ENCODE measurements around the gene ZRANB1. TPM values are rescaled to one million over a fixed set of nuclear protein-coding genes. Genes with fewer than 3 reads are reported as not detected.

Gene ZRANB1
- total RNA-seq, 1 donor from 2014 or later, result 28.9 TPM

DNA sequence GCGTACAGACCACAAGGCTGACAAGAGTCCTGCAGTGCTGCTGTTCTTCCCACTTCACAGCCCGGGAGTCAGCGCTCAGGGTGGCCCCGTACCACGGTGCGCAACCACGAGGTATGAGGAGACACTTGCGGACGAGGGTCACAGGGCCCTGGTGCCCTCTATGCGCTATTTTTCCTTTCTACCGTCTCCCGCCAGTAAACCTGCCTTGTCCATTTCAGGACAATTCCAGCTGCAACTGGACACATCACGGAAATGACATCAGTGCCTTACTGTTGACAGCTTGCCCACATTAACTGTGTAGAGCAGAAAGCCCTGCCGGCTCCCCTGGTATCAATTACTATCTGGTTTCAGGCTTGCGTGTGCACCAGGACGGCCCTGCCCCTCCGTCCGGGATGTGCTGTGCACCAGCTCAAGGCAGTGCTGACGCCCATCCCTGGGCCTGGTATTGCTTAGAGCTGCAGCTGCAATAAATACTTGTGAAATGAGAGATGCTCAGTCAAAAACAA, 65.1 kb downstream of the ZRANB1 start:
- peaks cover 18% of the 10 kb centered on the region for H3K27me3 Mint-ChIP-seq (ENCODE audit: unreplicated experiment)
- H3K4me3 Mint-ChIP-seq (ENCODE audit: unreplicated experiment), result peak overlapping the region; percentile 25
- no peak for DNase-seq
- H3K27ac Mint-ChIP-seq (ENCODE audit: unreplicated experiment), result peak overlapping the region; percentile 82
- TF ChIP-seq, protein P1, sequence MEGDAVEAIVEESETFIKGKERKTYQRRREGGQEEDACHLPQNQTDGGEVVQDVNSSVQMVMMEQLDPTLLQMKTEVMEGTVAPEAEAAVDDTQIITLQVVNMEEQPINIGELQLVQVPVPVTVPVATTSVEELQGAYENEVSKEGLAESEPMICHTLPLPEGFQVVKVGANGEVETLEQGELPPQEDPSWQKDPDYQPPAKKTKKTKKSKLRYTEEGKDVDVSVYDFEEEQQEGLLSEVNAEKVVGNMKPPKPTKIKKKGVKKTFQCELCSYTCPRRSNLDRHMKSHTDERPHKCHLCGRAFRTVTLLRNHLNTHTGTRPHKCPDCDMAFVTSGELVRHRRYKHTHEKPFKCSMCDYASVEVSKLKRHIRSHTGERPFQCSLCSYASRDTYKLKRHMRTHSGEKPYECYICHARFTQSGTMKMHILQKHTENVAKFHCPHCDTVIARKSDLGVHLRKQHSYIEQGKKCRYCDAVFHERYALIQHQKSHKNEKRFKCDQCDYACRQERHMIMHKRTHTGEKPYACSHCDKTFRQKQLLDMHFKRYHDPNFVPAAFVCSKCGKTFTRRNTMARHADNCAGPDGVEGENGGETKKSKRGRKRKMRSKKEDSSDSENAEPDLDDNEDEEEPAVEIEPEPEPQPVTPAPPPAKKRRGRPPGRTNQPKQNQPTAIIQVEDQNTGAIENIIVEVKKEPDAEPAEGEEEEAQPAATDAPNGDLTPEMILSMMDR (IDR thresholded peaks at IDR 0.05; ENCODE audit: partially characterized antibody, unreplicated experiment), result no peak
- H3K9me3 Mint-ChIP-seq (ENCODE audit: unreplicated experiment), result peaks cover 12% of the 10 kb centered on the region
- peaks cover 4% of the 10 kb centered on the region for H3K36me3 Mint-ChIP-seq (ENCODE audit: unreplicated experiment)
- H3K4me1 Mint-ChIP-seq (ENCODE audit: low read depth, unreplicated experiment), result peaks cover 48% of the 10 kb centered on the region

DNA sequence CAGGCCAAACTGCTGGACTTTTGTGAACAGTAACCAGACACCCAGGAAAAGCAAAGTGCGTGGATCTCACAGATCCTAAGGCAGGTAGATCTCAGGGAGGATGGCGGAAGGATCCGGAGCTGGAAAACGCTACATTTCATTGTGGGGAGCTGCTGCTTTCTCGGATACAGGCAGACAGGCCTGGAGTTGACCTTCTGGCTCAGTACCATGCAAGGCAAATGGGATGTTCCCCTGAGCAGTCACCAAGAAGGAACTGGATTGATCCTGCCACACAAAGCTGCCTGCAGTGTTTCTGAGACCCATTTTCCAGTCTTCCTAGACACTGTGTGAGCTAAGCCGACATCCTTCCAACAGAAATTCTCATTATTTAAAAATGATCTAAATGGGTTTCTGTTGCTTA, 65.5 kb downstream of the ZRANB1 start:
- Mint-ChIP-seq H3K27ac (ENCODE audit: unreplicated experiment) (peak overlapping the region; percentile 82), H3K9me3 (ENCODE audit: unreplicated experiment) (peaks cover 12% of the 10 kb centered on the region), H3K4me1 (ENCODE audit: low read depth, unreplicated experiment) (peaks cover 48% of the 10 kb centered on the region), H3K27me3 (ENCODE audit: unreplicated experiment) (peaks cover 18% of the 10 kb centered on the region), H3K36me3 (ENCODE audit: unreplicated experiment) (peaks cover 4% of the 10 kb centered on the region), H3K4me3 (ENCODE audit: unreplicated experiment) (peak overlapping the region; percentile 25)
- TF ChIP-seq, protein P1 (IDR thresholded peaks at IDR 0.05; ENCODE audit: partially characterized antibody, unreplicated experiment), result no peak
- no peak for DNase-seq

DNA sequence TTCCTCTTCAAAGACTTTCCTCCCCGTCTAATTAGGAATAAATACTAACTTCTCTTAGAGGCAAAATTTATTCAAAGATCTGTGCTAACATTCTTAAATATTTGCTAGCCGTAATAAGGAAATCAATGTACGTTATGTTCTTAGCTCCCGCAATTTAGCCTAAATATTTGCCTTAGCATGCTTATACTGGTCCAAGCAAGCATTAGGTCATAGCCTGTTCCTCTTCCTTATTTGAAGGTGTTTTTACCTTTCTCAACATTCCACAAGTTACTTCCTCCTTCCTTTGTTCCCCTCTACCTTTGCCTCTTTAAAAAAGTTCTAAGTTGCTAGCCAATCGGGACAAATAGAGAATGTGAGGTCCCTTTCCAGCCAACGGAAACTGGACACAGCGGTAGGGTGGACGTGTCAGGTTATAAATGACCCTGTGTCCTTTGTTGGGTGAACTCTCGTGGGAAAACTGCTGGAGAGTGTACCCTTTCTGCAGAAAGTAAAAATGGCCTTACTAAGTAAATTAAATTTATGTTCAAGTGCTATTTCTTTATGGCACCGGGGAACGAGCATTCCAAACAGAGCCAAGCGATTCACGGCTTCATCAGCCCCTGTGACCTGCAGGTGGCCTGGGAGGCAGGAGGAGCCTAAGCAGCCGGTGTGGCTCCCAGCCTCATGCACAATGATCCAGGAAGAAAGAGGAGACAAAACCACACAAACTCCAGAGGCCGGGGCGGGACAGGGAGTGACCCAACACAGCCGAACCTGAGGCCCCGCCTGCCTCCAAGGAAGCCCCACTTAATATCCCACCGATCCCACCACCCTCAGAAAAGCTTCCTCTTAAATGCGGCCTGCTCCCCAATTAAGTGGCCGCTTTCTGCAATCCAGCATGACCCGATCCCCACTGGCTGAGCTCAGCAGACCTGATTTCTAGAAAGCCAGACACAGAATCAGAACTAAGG, 67.0 kb downstream of the ZRANB1 start:
- DNase-seq, result no peak
- H3K27me3 Mint-ChIP-seq (ENCODE audit: unreplicated experiment), result peaks cover 18% of the 10 kb centered on the region
- H3K36me3 Mint-ChIP-seq (ENCODE audit: unreplicated experiment), result peaks cover 7% of the 10 kb centered on the region
- H3K4me3 Mint-ChIP-seq (ENCODE audit: unreplicated experiment), result no peak overlapping the region
- H3K9me3 Mint-ChIP-seq (ENCODE audit: unreplicated experiment), result peaks cover 15% of the 10 kb centered on the region
- TF ChIP-seq, protein P1 (IDR thresholded peaks at IDR 0.05; ENCODE audit: partially characterized antibody, unreplicated experiment), result no peak
- H3K4me1 Mint-ChIP-seq (ENCODE audit: low read depth, unreplicated experiment), result peaks cover 50% of the 10 kb centered on the region
- H3K27ac Mint-ChIP-seq (ENCODE audit: unreplicated experiment), result peak overlapping the region; percentile 52

DNA sequence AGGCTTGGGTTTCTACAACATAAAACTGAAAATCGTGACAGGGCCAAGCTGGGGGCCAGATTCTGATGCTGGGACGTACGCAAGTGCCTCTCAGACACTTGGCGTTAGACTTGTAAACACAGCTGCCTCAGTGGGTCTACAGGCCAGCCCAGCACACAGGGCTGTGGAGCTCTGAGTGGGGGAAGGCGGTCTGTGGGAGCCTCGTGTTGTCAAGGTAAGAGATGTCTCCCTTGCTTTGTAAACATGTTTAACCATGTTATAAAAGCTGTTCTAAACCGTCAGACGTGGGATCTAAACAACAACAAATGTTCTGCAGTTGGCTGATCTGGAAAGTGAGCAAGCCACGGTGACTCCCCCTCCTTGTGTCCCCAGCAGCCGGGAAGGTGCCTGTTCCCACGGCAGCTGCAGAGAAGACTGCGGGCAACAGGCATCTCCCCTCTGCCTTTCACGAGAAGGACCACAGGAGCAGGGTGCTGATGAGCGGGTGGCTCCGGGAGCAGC, 67.8 kb downstream of the ZRANB1 start:
- TF ChIP-seq, protein P1 (IDR thresholded peaks at IDR 0.05; ENCODE audit: partially characterized antibody, unreplicated experiment), result no peak
- peaks cover 14% of the 10 kb centered on the region for H3K27me3 Mint-ChIP-seq (ENCODE audit: unreplicated experiment)
- H3K4me3 Mint-ChIP-seq (ENCODE audit: unreplicated experiment), result no peak overlapping the region
- H3K36me3 Mint-ChIP-seq (ENCODE audit: unreplicated experiment), result peaks cover 8% of the 10 kb centered on the region
- no peak overlapping the region for H3K27ac Mint-ChIP-seq (ENCODE audit: unreplicated experiment)
- no peak for DNase-seq
- H3K9me3 Mint-ChIP-seq (ENCODE audit: unreplicated experiment), result peaks cover 14% of the 10 kb centered on the region
- H3K4me1 Mint-ChIP-seq (ENCODE audit: low read depth, unreplicated experiment), result peaks cover 47% of the 10 kb centered on the region

DNA sequence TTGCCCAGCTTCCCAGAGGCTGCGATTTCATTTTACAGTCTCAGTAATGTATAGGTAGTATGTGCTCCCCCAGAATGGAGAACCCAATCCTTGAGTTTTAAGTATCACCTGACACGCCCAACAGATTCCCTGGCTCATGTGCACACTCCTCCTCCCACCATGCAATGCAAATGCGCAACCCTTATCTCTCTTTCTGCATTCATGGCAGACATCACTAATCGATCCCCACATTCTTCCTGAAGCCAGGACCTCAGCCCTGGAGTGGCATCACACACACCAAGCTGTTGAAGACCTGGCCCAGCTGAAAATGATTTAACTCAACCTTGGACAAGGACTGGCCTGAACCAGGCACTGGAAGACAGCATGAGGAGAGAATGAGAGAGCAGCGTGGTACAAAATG, 68.4 kb downstream of the ZRANB1 start:
- H3K36me3 Mint-ChIP-seq (ENCODE audit: unreplicated experiment), result peaks cover 8% of the 10 kb centered on the region
- TF ChIP-seq, protein P1 (IDR thresholded peaks at IDR 0.05; ENCODE audit: partially characterized antibody, unreplicated experiment), result no peak
- peaks cover 17% of the 10 kb centered on the region for H3K9me3 Mint-ChIP-seq (ENCODE audit: unreplicated experiment)
- peaks cover 14% of the 10 kb centered on the region for H3K27me3 Mint-ChIP-seq (ENCODE audit: unreplicated experiment)
- H3K4me3 Mint-ChIP-seq (ENCODE audit: unreplicated experiment), result peak overlapping the region; percentile 35
- H3K27ac Mint-ChIP-seq (ENCODE audit: unreplicated experiment), result peak overlapping the region; percentile 83
- no peak for DNase-seq
- H3K4me1 Mint-ChIP-seq (ENCODE audit: low read depth, unreplicated experiment), result peaks cover 47% of the 10 kb centered on the region
